GM13977 (cell line): ENCODE data around the gene ZBTB7C.

Source experiments
- DNase-seq: peaks from one replicate; pipeline ENCODE4 v3.0.0; 2012; ENCODE audit warnings: low spot score
- CTCF ChIP-seq: IDR thresholded peaks from 2 replicates; pipeline ENCODE4 v1.5.1; 2012; ENCODE audit warnings: mild to moderate bottlenecking, control low read depth; ENCODE audit not compliant: insufficient read depth; ENCODE audit errors: extremely low read depth, missing control alignments
- in situ Hi-C: fragments of 300-500 bp; cut with MboI; formaldehyde crosslinking; loops from one replicate; pipeline ENCODE4 v1.12.0; 2022; ENCODE audit warnings: low sequenced_read_pairs, low pct_unique_long_range_greater_than_20kb, mixed read lengths, inconsistent platforms; ENCODE audit not compliant: unreplicated experiment

ZBTB7C gene

GRCh38 chr18:48238636-48239035 is 170.5 kb downstream of the ZBTB7C start:
- DNase-seq, result no peak
- TF ChIP-seq CTCF, result no peak
- in situ Hi-C loops, result no loop called here

- DNase-seq, result no peak
- in situ Hi-C loops, result no loop called here
- TF ChIP-seq CTCF, result no peak
Observed at GRCh38 chr18:48238206-48238605, 171.0 kb downstream of the ZBTB7C start.

- in situ Hi-C loops, result no loop called here
- DNase-seq, result no peak
- TF ChIP-seq CTCF, result no peak
Observed at GRCh38 chr18:48236822-48237221, 172.4 kb downstream of the ZBTB7C start.

GRCh38 chr18:48230467-48231113 is 178.6 kb downstream of the ZBTB7C start:
- DNase-seq, result peak; percentile 49
- in situ Hi-C loops, result no loop called here
- TF ChIP-seq CTCF, result peak; percentile 58

- TF ChIP-seq CTCF, result no peak
- no peak for DNase-seq
- in situ Hi-C loops, result no loop called here
Observed at GRCh38 chr18:48229552-48229981, 179.6 kb downstream of the ZBTB7C start.

- TF ChIP-seq CTCF, result no peak
- in situ Hi-C loops, result no loop called here
- no peak for DNase-seq
Observed at GRCh38 chr18:48228841-48229240, 180.3 kb downstream of the ZBTB7C start.
